ENCODE measurements around the gene ACER3.
"Not testable (repeated sequence)": the region's sequence is repeated elsewhere in the genome, so short reads cannot be mapped to it uniquely, and the experiment has no call there.

The ACER3 gene

GRCh38 chr11:76845069-76845468 lies 15.6 kb upstream of the ACER3 start:
- TF ChIP-seq CTCF (IDR thresholded peaks at IDR 0.05; ENCODE audit: borderline replicate concordance, control extremely low read depth, extremely low read depth, insufficient read depth, missing control alignments): no peak
- in situ Hi-C loops (cut with MboI; ENCODE audit: low sequenced_read_pairs, unreplicated experiment): no loop called here
- DNase-seq (ENCODE audit: low spot score): no peak

DNA sequence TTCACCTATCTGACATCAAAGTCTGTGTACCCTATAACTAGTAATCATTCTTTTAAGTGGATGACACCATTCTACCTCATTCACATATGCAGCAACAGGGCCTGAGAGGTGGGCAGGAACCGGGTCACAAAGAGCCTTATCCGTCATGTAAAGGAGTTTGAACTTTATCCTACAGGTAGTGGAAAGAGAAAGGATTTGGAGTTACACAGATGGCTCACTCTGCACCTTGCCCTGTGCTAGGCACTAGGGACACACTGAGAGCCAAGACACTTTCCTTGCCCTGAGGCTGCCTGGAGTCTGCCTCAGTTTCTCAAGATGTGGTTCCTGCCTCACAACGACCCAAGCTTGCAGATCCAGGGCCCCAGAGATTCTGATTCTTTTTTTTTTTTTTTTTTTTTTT lies 14.3 kb upstream of the ACER3 start:
- in situ Hi-C loops (cut with MboI; ENCODE audit: low sequenced_read_pairs, unreplicated experiment): no loop called here
- DNase-seq (ENCODE audit: low spot score): no peak

DNA sequence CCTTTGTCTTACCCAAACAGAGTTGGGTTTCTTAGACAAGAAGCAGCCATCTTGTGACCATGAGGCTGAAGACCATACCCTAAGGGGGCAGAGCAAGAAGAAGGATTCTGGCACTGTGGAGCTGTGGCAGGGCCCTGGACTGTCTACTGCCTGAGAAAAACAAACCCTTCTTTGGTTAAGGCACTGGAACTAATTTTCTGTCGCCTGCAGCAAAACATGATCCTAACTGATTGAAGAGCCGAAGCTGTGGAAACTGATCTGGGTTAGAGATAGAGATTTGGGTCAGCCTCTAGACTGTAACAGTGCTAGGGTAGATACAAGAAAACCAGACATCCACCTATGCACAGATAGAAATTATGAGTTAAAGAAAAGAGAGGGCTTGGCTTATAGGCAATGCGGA lies 11.3 kb upstream of the ACER3 start:
- TF ChIP-seq CTCF (IDR thresholded peaks at IDR 0.05; ENCODE audit: borderline replicate concordance, control extremely low read depth, extremely low read depth, insufficient read depth, missing control alignments): no peak
- in situ Hi-C loops (cut with MboI; ENCODE audit: low sequenced_read_pairs, unreplicated experiment): no loop called here
- no peak for DNase-seq (ENCODE audit: low spot score)

More for the DNA sequence above, 14.3 kb upstream of the ACER3 start:
- no peak for TF ChIP-seq CTCF (IDR thresholded peaks at IDR 0.05; ENCODE audit: borderline replicate concordance, control extremely low read depth, extremely low read depth, insufficient read depth, missing control alignments)

- in situ Hi-C loops (cut with MboI; ENCODE audit: low sequenced_read_pairs, unreplicated experiment): no loop called here
- TF ChIP-seq CTCF (IDR thresholded peaks at IDR 0.05; ENCODE audit: borderline replicate concordance, control extremely low read depth, extremely low read depth, insufficient read depth, missing control alignments): no peak
- DNase-seq (ENCODE audit: low spot score): no peak
These were observed 10.6 kb upstream of the ACER3 start for GRCh38 chr11:76850130-76850529.

- no peak for TF ChIP-seq CTCF (IDR thresholded peaks at IDR 0.05; ENCODE audit: borderline replicate concordance, control extremely low read depth, extremely low read depth, insufficient read depth, missing control alignments)
- in situ Hi-C loops (cut with MboI; ENCODE audit: low sequenced_read_pairs, unreplicated experiment): no loop called here
- DNase-seq (ENCODE audit: low spot score): no peak
These were observed 9.9 kb upstream of the ACER3 start for GRCh38 chr11:76850815-76851214.

DNA sequence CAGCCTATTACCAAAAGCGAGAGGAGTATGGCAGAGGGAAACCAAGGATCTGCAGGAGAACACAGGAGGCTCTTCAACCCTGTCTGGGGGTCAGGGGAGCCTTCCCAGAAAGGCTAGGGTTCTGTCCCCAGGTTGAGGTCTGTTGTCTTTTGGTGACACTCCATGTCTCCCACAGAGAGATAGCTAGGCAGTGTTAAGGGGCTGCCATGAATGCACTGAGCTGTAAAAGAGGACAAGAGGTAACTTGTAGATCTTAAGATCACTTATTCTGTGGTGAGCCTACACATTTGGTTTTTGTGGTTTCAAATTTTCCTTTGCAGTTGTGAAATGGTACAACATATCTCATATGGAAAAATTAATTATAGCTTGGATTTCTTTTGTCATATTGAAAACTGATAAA lies 6.0 kb upstream of the ACER3 start:
- in situ Hi-C loops (cut with MboI; ENCODE audit: low sequenced_read_pairs, unreplicated experiment): no loop called here
- no peak for TF ChIP-seq CTCF (IDR thresholded peaks at IDR 0.05; ENCODE audit: borderline replicate concordance, control extremely low read depth, extremely low read depth, insufficient read depth, missing control alignments)
- no peak for DNase-seq (ENCODE audit: low spot score)

DNA sequence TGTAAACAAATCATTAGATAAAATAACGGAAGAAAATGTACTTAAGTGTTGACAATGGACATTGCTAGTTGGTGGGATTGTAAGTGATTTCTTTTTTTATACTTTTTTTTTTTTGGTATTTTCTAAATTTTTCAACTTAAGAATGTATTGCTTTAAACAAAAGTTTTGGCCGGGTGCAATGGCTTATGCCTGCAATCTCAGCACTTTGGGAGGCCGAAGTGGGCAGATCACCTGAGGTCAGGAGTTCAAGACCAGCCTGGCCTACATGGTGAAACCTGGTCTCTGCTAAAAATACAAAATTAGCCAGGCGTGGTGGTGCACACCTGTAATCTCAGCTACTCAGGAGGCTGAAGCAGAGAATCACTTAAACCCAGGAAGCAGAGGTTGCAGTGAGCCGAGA lies 5.0 kb upstream of the ACER3 start:
- in situ Hi-C loops (cut with MboI; ENCODE audit: low sequenced_read_pairs, unreplicated experiment): not testable (repeated sequence)

More for the DNA sequence above, 5.0 kb upstream of the ACER3 start:
- not testable (repeated sequence) for DNase-seq (ENCODE audit: low spot score)

Data from GM13976 (cell line).